Choroid plexus epithelial cell (primary cell): ENCODE results near the gene ARHGAP22.

ENCODE experiments used
- DNase-seq: peaks from one replicate; pipeline ENCODE4 v3.0.0-alpha.2; 2010; ENCODE audit warnings: low read depth
- H3K4me3 ChIP-seq: 2 replicates; pipeline ENCODE4 v1.5.1; 2011; ENCODE audit warnings: low read depth, mild to moderate bottlenecking, control low read depth, low read length, moderate library complexity
- TF ChIP-seq, protein P1 (sequence below): conservative IDR thresholded peaks from 2 replicates; pipeline ENCODE4 v1.5.1; 2011; ENCODE audit warnings: low read depth, mild to moderate bottlenecking, control low read depth, inconsistent platforms, low read length, moderate library complexity

ARHGAP22 gene

DNA sequence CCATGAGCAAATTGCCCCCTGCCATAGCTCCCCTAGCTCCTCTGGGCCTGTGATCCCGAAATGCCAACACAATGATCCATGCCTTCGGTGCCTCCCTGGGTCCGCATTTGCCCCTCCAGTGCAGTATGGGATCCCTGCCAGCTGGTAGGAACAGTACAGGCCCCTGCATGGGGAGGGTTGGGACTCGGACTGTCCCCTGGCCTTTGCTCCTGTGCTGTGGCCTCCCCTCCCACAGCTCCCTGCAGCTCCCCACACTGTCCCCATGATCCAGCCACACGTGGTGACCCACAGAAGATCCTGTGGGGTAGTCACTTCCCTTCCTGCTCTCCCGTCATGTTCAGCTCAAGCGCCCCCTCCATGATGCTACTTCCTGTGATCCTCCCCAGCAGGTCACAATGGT is 158.1 kb downstream of the ARHGAP22 start:
- TF ChIP-seq, protein P1, sequence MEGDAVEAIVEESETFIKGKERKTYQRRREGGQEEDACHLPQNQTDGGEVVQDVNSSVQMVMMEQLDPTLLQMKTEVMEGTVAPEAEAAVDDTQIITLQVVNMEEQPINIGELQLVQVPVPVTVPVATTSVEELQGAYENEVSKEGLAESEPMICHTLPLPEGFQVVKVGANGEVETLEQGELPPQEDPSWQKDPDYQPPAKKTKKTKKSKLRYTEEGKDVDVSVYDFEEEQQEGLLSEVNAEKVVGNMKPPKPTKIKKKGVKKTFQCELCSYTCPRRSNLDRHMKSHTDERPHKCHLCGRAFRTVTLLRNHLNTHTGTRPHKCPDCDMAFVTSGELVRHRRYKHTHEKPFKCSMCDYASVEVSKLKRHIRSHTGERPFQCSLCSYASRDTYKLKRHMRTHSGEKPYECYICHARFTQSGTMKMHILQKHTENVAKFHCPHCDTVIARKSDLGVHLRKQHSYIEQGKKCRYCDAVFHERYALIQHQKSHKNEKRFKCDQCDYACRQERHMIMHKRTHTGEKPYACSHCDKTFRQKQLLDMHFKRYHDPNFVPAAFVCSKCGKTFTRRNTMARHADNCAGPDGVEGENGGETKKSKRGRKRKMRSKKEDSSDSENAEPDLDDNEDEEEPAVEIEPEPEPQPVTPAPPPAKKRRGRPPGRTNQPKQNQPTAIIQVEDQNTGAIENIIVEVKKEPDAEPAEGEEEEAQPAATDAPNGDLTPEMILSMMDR: no peak
- no peak overlapping the region for H3K4me3 ChIP-seq
- no peak for DNase-seq

DNA sequence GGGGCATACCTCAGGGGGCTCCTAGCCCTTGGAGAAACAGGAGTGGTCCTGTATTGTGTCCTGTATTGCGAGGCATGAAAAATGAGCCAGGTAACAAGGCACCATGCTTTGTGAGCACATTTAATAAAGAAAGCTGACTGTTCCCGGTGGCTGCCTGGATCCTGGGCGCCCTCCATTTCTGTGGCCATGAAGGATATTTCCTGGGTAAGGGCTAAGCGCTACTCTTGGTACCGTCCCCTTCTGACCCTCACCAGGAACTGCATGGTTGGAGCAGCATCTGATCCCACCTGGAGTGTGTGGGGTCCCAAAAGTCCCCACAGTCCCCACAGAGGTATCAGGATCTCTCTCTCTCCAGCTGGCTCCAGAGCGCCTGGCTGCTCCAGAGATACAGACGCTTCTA is 158.9 kb downstream of the ARHGAP22 start:
- no peak overlapping the region for H3K4me3 ChIP-seq
- TF ChIP-seq, protein P1: no peak
- DNase-seq: no peak

DNA sequence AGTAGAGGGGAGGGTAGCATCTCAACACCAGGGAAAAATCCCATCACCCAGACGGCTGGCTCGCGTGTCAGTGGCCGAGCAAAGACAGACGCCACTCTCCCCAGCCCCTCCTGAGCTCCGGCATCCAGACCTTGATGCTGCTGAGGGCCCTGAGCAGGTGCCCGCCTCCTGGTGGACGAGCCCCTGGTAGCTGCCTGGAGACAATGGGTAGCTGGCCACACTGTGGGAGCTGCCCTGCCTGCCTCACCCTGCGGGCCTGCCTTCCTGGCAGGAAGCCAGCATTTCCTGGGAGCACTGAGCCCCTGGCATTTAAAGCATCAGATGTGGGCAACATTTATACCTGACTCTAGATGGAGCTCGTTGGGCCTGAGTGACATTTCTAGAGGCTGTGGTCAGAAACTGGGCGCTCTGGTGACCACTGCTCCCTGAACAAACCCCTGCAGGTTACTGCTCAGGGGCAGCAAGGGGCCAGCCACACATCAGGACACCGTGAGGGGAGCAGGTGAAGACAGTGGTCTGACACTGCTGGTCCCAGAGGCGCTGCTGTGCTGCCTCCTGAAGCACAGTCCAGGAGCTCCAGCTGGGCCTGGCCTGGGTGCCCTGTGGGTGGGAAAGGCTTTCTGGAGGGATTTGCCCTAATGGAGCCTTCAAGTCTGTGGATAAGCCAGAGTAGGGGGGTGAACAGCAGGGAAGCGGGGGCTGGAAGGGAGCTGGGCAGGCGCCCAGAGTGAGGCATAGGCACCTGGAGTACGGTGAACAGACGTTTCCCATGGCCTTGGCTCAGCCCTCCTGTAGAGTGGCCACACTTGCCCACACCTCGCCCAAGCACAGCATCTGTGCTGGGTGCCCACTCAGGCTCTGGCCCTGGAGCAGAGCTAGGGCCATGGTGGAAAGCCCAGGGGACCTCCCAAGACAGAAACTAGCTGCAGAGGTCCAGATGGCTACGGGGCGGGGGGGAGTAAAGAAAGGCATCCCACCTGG is 159.7 kb downstream of the ARHGAP22 start:
- H3K4me3 ChIP-seq: no peak overlapping the region
- DNase-seq: no peak
- TF ChIP-seq, protein P1: peak; percentile 6

DNA sequence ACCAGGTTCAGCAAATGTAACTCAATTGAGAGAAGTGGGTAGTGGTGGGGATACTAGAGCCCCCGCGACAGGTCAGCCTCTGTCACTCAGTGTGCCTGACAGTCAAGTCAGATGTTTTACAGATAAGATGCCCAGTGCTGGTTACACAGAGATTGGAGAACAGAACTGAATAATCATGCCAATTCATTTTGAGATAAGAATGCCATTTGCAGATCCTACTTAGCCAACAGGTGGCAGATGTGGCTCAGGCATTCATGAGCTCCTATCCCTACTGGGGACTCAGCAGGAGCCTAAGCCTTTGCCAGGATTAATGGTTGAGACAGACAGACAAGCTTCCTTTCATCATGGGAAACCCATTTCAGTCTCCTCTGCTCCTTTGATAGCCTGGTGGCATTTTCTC is 160.6 kb downstream of the ARHGAP22 start:
- TF ChIP-seq, protein P1: peak; percentile 57
- peak; percentile 77 for DNase-seq
- H3K4me3 ChIP-seq: no peak overlapping the region

DNA sequence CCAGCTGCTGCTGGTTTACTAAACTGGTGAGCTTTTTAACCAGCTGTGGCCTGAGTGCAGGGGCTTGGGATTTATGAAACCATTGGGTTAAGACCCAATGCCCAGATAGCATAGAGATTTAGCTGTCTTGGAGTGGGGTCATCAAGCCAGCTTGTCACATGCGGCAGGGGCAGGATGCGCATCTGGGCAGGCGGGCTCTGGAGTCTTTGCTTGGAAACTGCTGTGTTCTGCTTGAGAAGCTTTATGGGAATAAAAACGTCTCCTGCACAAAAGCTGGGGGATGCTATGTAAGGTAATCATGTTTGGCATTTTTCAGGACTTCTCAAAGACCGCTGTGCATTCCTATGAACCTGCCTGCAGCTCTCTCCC is 162.1 kb downstream of the ARHGAP22 start:
- no peak overlapping the region for H3K4me3 ChIP-seq
- TF ChIP-seq, protein P1: no peak
- no peak for DNase-seq

DNA sequence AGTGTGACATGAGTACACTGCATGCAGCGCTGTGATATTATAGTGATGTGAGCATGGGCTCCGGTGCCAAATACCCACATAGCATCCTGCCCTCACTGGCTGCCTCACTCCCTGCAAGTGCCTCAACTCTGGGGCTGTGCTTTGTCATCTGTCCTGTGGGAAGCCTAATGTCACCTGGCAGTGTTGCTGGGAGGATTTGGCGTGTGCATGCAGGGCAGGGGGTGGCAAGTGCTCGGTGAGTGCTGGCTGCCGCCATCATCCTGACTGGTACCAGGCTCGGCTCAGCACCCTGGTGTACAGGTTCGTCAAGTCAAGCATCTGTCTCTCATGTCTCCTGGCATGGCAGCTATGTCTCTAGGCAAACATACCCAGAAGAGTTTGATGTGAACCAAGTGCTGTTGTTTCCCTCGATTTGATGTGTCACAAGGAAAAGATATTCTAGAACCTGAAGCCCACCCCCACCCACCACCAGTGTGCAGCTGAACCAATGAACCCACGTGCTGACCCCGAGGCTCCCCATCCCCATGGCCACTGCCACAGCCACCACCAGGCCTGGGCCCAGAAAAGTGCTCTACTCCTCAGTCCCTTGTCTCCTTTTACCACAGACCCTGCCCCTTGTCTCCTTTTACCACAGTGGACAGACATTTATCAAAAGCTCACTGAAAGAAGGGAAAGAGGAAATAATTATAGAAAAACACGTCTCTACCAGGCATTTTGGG is 162.6 kb downstream of the ARHGAP22 start:
- no peak overlapping the region for H3K4me3 ChIP-seq
- TF ChIP-seq, protein P1: no peak
- DNase-seq: no peak
